SK-N-SH (cell line): ENCODE data around the gene PALLD.

Experiments
- CTCF ChIP-seq: fragments of 200-600 bp; sonication (generic); IDR thresholded peaks from 2 replicates; pipeline ENCODE4 v1.6.1; 2017; ENCODE audit warnings: antibody characterized with exemption, mild to moderate bottlenecking, moderate library complexity
- EP300 ChIP-seq, 2 experiments: IDR thresholded peaks; 2 replicates each; pipeline versions ENCODE4 v1.4.0 to v1.6.1; 2012; ENCODE audit warnings: borderline replicate concordance in 1 of 2, low read depth in 1 of 2, low read length in 1 of 2
- FOXM1 ChIP-seq: IDR thresholded peaks from 2 replicates; pipeline ENCODE4 v1.4.0; 2012; ENCODE audit warnings: low read depth, mild to moderate bottlenecking
- MAX ChIP-seq: IDR thresholded peaks from 2 replicates; pipeline ENCODE4 v1.4.0; 2012; ENCODE audit warnings: low read depth
- POLR2AphosphoS5 ChIP-seq: IDR thresholded peaks from 2 replicates; pipeline ENCODE4 v1.6.1; 2012; ENCODE audit warnings: low read depth, low read length

DNA sequence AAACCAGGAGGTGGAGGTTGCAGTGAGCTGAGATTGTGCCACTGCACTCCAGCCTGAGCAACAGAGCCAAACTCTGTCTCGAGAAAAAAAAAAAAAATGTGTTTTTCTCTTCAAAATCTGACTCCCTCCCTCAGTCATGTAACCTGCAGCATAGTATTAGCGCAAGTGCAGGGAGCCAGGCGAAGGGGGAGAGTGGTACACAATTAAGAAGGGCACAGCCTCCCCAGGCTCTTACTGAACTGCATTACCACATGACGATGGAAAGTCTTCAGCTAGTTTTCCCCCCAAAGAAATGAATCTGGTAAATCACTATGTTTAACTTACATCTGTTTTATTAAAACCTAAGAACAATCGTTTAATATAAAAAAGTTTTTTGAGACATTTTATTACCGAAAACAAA lies 32.4 kb downstream of the PALLD start:
- TF ChIP-seq EP300 (IDR thresholded peaks at IDR 0.05; ENCODE audit: borderline replicate concordance in 1 of 2, low read depth in 1 of 2, low read length in 1 of 2) (no peak), MAX (no peak), CTCF (no peak), POLR2AphosphoS5 (no peak), FOXM1 (no peak)
